Measurements from ENCODE around the gene CCDC69.

Gene CCDC69

DNA sequence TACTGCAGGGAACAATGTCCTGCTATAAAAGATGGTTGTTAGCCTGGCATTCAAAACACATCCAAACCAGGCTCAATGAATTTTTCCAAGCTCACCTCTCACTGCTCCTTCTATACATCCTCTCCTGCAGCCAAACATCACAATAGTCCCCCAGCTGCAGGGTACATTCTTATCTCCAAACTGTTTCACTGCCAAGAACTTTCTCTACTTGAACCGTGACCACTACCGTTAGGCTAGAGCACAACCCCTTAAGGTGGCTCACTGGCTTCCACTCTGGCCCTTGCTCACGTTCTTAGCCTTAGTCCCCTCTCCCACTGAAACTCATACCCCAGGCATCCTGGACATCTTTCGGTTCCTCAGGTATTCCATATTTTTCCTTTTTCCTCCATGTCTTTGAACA is 37.4 kb downstream of the CCDC69 start:
- TF ChIP-seq, protein P1, sequence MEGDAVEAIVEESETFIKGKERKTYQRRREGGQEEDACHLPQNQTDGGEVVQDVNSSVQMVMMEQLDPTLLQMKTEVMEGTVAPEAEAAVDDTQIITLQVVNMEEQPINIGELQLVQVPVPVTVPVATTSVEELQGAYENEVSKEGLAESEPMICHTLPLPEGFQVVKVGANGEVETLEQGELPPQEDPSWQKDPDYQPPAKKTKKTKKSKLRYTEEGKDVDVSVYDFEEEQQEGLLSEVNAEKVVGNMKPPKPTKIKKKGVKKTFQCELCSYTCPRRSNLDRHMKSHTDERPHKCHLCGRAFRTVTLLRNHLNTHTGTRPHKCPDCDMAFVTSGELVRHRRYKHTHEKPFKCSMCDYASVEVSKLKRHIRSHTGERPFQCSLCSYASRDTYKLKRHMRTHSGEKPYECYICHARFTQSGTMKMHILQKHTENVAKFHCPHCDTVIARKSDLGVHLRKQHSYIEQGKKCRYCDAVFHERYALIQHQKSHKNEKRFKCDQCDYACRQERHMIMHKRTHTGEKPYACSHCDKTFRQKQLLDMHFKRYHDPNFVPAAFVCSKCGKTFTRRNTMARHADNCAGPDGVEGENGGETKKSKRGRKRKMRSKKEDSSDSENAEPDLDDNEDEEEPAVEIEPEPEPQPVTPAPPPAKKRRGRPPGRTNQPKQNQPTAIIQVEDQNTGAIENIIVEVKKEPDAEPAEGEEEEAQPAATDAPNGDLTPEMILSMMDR (conservative IDR thresholded peaks at IDR 0.05; ENCODE audit: control insufficient read depth, insufficient read depth, low read depth, low read length): no peak
- no peak overlapping the region for H3K4me3 ChIP-seq (ENCODE audit: control insufficient read depth, low read depth, low read length)
- no peak for DNase-seq (ENCODE audit: low read depth)

DNA sequence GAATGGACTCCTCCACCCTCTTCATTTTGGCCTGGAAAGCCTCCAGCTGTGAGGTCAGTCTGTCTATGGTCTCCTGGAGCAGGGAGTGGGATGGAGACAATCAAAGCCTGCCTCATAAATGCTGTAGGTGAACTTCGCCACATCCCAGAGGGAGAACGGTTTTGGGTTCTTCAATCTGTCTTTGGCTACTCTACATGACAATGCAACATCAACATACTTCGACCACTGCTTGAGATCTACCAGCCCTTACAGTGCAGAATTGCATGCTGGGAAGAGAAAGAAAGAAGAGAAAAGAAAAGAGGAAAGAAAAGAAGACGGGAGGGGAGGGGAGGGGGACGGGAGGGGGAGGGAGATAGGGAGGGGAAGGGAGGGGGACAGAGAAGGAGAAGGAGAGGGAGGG is 37.8 kb downstream of the CCDC69 start:
- no peak for DNase-seq (ENCODE audit: low read depth)
- TF ChIP-seq, protein P1 (conservative IDR thresholded peaks at IDR 0.05; ENCODE audit: control insufficient read depth, insufficient read depth, low read depth, low read length): no peak
- H3K4me3 ChIP-seq (ENCODE audit: control insufficient read depth, low read depth, low read length): no peak overlapping the region

DNA sequence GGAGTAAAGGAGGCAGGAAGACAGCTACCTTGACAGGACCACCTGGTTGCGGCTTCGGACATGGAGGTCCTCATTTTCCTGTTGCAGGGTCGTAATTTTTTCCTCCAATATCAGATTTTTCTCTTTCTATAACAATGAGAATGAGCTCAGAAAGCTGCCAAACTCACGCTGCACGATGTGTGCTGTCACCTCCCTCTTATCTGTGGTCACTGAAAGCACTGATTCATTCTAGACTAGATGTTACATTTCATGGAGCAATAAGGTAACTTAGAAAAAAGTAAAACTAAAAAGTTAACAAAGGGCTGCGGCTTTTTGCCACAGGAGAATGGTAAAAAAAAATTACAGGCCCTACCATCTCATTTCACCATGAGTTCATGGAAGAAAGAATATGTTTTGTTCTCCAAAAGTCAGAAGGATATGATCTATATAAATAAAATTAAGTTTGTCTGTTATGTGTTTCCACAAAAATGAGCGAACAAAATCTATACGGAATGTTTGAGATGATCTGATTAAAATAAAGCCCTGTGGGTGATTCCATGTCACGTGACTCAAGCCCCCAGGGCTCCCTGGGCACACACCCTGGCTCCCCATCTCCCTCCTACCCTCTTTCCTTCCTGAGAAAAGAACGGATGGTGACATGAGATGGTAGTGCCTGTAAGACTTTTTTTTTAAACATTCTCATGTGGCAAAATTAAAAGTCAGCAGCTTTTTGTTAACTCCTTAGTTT is 39.4 kb downstream of the CCDC69 start:
- DNase-seq (ENCODE audit: low read depth): no peak
- TF ChIP-seq, protein P1 (conservative IDR thresholded peaks at IDR 0.05; ENCODE audit: control insufficient read depth, insufficient read depth, low read depth, low read length): no peak
- H3K4me3 ChIP-seq (ENCODE audit: control insufficient read depth, low read depth, low read length): no peak overlapping the region

DNA sequence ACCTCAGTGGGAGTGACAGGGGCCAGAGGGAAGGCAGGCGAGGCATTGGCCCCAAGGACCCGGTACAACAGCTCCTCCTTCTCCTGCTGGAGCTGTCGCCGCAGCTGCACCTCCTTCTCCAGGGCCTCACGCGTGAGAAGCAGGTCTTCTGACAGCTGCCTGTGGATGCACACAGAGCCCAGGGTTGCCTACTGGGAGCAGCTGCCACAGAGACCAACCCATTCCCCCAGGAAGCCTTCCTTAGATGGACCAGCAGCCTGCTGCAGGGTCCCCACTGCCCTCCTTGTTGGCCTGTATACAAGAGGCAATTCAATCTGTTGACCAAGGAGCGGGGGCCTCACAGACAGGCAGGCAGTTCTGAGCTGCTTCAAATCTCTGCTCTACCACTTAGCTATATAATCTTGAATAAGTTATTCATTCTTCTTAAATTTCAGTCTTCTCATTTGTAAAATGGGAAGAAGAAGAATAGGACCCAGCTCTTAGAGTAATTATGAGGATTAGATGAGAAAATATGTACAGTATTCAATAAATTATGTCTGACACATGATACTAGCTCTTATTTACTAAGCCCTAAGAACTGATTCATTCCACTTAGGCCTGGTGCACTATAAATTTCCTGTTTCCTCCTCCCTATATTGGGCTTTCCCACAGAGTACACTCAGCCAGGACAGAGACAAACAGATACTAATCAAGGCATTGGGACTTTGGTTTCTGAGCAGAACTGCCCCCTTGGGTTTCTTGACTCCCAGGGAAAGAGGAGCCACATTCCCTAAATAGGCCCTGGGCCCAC is 40.2 kb downstream of the CCDC69 start:
- TF ChIP-seq, protein P1 (conservative IDR thresholded peaks at IDR 0.05; ENCODE audit: control insufficient read depth, insufficient read depth, low read depth, low read length): no peak
- H3K4me3 ChIP-seq (ENCODE audit: control insufficient read depth, low read depth, low read length): no peak overlapping the region
- peak; percentile 32 for DNase-seq (ENCODE audit: low read depth)

DNA sequence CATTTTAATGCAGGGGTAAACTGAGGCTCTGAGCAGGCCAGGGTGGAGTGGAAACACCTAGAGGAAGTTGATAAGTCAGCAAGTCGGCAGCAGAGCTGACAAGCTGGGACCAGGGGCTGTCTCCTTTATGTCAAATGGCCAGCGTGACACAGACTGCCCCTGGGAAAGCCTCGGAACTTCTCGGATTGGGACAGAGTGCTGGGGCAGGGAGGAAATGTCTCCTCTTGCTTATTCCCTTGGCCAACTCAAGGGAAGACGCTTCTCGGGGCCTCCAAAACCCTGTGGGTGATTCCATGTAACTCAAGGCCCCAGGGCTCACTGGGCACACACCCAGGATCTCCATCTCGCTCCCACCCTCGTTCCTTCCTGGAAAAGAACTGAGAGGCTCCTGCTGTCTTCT is 40.9 kb downstream of the CCDC69 start:
- H3K4me3 ChIP-seq (ENCODE audit: control insufficient read depth, low read depth, low read length): no peak overlapping the region
- DNase-seq (ENCODE audit: low read depth): no peak
- TF ChIP-seq, protein P1 (conservative IDR thresholded peaks at IDR 0.05; ENCODE audit: control insufficient read depth, insufficient read depth, low read depth, low read length): no peak

DNA sequence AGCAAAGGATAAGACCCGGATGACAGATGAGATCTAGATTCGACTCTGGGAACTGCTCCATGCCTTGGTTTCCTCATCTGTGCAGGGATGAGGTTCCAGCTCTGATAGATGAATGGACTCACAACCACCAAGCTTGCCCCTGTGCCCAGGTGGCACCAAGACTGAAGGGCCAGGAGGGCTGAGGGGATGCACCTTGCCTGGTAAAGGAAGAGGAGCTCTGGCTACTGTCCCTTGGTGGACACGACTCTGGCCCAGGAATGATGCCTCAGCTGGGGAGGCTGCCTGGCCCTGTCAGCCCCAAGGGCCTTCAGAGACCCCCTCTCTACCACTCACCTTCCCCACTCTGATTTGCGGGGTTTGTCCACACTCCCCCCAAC is 41.4 kb downstream of the CCDC69 start:
- TF ChIP-seq, protein P1 (conservative IDR thresholded peaks at IDR 0.05; ENCODE audit: control insufficient read depth, insufficient read depth, low read depth, low read length): no peak
- H3K4me3 ChIP-seq (ENCODE audit: control insufficient read depth, low read depth, low read length): no peak overlapping the region
- DNase-seq (ENCODE audit: low read depth): no peak

Measured in fibroblast of mammary gland (primary cell).